Hematopoietic multipotent progenitor cell treated with erythropoietin and hydrocortisone succinate and interleukin-3 and kit ligand, for 15 days (in vitro differentiated cells): ENCODE data around the gene COIL.
A peak's percentile ranks its signal among the peaks of the same experiment; 100 is the strongest.

Experiments used
- DNase-seq: peaks from one replicate; pipeline ENCODE4 v3.0.0-alpha.2; 2015; ENCODE audit warnings: low spot score

Gene COIL

DNA sequence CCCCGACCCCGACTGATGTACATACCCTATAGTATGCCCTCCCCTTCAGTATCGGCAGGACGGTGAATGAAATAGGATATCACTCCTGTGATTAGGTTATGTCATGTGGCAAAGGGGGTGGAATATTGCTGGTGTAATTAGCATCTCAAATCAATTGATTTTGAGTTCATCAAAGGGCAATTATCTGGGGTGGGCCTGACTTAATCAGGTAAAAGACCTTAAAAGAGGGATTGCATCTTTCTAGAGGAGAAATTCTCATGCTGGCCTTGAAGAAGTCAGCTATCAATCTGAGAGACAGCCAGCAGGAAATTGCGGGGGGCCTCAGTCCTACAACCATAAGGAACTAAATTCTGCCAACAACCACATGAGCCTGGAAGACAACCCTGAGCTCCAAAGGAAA, 57.3 kb downstream of the COIL start:
- no peak for DNase-seq

DNA sequence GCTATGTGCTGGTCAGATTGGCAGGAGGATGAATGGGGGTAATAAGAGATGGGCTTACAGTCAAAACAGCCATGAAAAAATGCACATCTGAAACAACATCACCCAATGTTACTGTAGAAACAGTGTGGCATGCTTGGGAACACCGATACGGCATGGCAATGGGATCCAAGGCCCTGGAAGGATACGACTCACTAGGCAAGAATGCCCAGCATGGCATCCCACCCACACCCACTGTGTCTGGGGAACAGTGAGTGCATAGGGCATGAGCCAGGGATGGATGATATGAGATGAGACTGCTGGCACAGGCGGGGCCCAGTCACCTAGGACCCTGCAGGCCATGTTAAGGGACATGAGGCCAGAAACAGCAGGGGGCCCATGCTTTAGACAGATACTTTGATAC, 58.5 kb downstream of the COIL start:
- DNase-seq: no peak

- DNase-seq: no peak
Measured at GRCh38 chr17:56899403-56899802, 61.4 kb downstream of the COIL start.

GRCh38 chr17:56898874-56899273, 62.0 kb downstream of the COIL start:
- peak; percentile 23 for DNase-seq

GRCh38 chr17:56897646-56898424, 63.0 kb downstream of the COIL start:
- no peak for DNase-seq

DNA sequence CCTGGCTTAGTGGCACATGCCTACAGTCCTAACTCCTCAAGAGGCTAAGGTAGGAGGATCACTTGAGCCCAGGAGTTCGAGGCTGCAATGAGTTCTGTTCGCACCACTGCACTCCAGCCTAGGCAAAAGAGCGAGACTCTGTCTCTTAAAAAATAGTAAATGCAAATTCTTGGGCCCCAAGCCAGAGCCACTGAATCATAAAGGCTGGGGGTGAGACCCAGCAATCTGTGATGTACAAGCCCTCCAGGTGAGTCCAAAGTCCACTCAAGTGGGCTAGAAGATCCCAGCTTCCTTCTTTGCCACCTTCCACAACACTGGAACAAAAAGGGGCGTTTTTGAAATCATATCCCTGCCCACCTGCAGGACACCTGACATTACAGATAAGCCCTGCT, 63.9 kb downstream of the COIL start:
- DNase-seq: no peak

GRCh38 chr17:56896217-56896967, 64.5 kb downstream of the COIL start:
- no peak for DNase-seq

GRCh38 chr17:56894859-56895455, 65.9 kb downstream of the COIL start:
- DNase-seq: no peak

- DNase-seq: no peak
Measured at GRCh38 chr17:56893503-56893902, 67.3 kb downstream of the COIL start.

DNA sequence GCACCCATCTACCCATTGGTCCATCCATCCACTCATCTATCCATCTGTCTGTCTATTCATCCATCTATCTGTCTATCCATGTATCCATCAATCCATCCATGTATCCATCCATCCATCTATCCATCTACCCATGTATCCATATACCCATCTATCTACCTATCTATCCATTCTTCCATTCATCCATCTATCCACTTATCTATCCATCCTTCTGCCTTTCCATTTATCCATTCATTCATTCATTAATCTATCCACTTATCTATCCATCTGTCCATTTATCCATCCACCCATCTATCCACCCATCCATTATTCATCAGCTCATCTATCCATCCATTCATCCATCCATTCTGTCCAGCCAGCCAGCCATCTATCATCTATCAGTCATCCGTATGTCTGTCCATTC, 68.5 kb downstream of the COIL start:
- no peak for DNase-seq

DNA sequence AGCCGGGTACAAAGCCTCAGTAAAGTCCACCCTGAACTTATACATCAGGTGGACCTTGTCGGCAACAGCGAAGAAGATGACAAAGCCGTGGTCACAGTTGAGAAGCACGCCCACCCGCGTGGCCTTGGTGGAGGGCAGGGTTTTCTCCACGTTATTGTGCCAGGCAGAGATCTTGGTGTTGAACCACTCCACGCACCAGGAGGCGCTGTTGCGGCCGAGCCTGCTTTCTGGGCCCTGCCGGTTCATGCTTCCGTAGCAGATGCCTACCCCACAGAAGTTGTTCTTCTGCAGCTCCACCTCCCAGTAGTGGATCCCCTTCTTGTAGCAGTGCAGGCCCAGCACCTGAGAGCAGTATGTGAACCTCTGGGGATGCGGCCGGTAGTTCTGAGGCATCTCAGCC, 69.1 kb downstream of the COIL start:
- peak; percentile 58 for DNase-seq

GRCh38 chr17:56890906-56891674, 69.8 kb downstream of the COIL start:
- DNase-seq: no peak

DNA sequence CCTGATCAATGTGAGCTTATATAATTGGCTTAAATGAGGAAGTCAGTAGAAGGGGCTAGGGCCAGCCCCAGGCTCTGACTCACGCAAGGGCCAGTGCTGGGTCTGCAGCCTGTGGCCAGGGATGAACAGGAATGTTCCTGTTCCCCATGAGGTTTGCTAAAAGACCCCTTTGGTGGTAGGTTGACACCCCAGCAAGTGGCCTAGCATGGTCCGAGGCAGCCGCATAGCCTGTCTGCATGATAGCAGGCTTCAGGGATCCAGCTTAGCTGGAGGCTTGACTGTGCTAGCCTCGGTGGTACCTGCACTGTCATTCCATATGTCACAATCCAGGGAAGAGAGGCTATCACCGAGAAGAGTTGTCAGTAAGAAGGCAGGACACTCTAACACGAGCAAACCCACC, 70.5 kb downstream of the COIL start:
- no peak for DNase-seq
